OCI-LY3 (cell line): Measurements from ENCODE around the gene GRIK4.

Source experiments
- EZH2phosphoT487 ChIP-seq: fragments of 200-600 bp; shearing (Covaris generic); IDR thresholded peaks from 2 replicates; pipeline ENCODE4 v1.6.1; 2018; ENCODE audit warnings: antibody characterized with exemption, mixed run types, low read depth
- TF ChIP-seq, protein P1 (sequence below): fragments of 200-600, 300-600 bp; sonication (generic); IDR thresholded peaks from 2 replicates; pipeline ENCODE4 v1.5.1; 2014; ENCODE audit warnings: antibody characterized with exemption, low read length, low read depth

DNA sequence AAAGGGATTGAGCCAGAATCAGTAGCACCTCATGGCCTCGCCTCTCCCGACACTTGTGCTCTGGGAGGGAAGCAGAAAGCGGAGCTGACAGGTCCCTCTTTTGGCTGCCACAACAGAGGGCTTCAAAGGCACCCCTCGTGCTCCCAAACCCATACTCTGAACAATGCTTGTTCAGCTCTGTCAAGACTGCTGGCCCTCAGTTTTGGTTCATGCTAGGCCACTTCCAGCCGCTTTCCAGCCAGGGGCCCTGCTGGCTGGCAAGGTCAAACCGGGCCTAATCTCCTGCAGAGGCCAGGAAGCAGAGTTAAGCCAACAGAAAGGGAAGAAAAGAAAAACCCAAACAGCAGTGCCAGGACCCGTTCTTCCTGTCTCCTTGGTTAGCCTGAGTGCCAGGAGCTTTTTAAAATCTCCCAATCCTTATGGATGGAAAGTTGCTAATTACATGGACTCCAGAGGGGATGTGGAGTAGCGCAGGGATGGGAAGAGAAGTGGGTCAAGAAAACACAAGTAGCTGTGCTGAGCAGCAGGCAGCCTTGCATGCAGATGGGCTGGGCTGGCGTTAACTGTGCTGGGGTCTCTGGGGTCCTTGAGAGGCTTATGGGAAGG lies 150.6 kb downstream of the GRIK4 start:
- TF ChIP-seq, protein P1, sequence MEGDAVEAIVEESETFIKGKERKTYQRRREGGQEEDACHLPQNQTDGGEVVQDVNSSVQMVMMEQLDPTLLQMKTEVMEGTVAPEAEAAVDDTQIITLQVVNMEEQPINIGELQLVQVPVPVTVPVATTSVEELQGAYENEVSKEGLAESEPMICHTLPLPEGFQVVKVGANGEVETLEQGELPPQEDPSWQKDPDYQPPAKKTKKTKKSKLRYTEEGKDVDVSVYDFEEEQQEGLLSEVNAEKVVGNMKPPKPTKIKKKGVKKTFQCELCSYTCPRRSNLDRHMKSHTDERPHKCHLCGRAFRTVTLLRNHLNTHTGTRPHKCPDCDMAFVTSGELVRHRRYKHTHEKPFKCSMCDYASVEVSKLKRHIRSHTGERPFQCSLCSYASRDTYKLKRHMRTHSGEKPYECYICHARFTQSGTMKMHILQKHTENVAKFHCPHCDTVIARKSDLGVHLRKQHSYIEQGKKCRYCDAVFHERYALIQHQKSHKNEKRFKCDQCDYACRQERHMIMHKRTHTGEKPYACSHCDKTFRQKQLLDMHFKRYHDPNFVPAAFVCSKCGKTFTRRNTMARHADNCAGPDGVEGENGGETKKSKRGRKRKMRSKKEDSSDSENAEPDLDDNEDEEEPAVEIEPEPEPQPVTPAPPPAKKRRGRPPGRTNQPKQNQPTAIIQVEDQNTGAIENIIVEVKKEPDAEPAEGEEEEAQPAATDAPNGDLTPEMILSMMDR, result no peak
- TF ChIP-seq EZH2phosphoT487, result no peak
